Measurements from ENCODE around the gene PLAGL2. TPM values are rescaled to one million over a fixed set of nuclear protein-coding genes. Genes with fewer than 3 reads are reported as not detected.

PLAGL2 gene
- total RNA-seq, 1 donor from 2014 or later, result 7.3 TPM

DNA sequence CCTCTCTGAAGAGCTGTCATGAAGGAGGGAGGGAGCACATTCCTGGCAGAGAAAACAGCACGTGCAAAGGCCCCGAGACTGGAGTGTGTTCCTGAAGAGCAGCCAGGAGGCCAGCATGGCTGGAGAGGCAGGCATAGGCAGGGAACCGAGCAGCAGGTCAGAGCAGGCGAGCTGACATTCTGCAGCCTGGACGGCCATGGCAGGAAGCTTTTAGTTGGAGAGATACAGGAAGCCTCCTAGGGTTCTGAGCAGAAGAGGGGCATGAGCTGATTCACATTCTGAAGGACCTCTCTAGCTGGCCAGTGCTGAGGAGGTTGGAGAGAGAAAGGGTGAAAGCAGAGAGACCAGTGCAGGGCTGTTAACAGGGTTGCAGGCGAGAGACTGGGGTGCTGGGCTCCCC lies 29.9 kb upstream of the PLAGL2 start:
- TF ChIP-seq, protein P1, sequence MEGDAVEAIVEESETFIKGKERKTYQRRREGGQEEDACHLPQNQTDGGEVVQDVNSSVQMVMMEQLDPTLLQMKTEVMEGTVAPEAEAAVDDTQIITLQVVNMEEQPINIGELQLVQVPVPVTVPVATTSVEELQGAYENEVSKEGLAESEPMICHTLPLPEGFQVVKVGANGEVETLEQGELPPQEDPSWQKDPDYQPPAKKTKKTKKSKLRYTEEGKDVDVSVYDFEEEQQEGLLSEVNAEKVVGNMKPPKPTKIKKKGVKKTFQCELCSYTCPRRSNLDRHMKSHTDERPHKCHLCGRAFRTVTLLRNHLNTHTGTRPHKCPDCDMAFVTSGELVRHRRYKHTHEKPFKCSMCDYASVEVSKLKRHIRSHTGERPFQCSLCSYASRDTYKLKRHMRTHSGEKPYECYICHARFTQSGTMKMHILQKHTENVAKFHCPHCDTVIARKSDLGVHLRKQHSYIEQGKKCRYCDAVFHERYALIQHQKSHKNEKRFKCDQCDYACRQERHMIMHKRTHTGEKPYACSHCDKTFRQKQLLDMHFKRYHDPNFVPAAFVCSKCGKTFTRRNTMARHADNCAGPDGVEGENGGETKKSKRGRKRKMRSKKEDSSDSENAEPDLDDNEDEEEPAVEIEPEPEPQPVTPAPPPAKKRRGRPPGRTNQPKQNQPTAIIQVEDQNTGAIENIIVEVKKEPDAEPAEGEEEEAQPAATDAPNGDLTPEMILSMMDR (IDR thresholded peaks at IDR 0.05; ENCODE audit: borderline replicate concordance), result no peak
- DNase-seq, result no peak
- H3K27ac ChIP-seq (replicated peaks), result no peak overlapping the region
- intact Hi-C loops (cut with micrococcal nuclease), result no loop called here
- no peak overlapping the region for H3K4me3 ChIP-seq
- no peaks in the 10 kb centered on the region for H3K4me1 ChIP-seq
- H3K9me3 ChIP-seq (replicated peaks), result no peaks in the 10 kb centered on the region
- no peaks in the 10 kb centered on the region for H3K27me3 ChIP-seq (ENCODE audit: low read depth)
- peaks cover 35% of the 10 kb centered on the region for H3K36me3 ChIP-seq

- no peaks in the 10 kb centered on the region for H3K27me3 ChIP-seq (ENCODE audit: low read depth)
- no peaks in the 10 kb centered on the region for H3K9me3 ChIP-seq (replicated peaks)
- H3K36me3 ChIP-seq, result peaks cover 40% of the 10 kb centered on the region
- DNase-seq, result no peak
- H3K4me3 ChIP-seq, result no peak overlapping the region
- TF ChIP-seq, protein P1 (IDR thresholded peaks at IDR 0.05; ENCODE audit: borderline replicate concordance), result no peak
- intact Hi-C loops (cut with micrococcal nuclease), result no loop called here
- no peaks in the 10 kb centered on the region for H3K4me1 ChIP-seq
- no peak overlapping the region for H3K27ac ChIP-seq (replicated peaks)
Observed at GRCh38 chr20:32236819-32237218, 29.3 kb upstream of the PLAGL2 start.

- Histone ChIP-seq H3K4me3 (no peak overlapping the region), H3K9me3 (replicated peaks) (no peaks in the 10 kb centered on the region), H3K27ac (replicated peaks) (no peak overlapping the region), H3K4me1 (no peaks in the 10 kb centered on the region), H3K36me3 (peaks cover 47% of the 10 kb centered on the region), H3K27me3 (ENCODE audit: low read depth) (no peaks in the 10 kb centered on the region)
- no peak for DNase-seq
- TF ChIP-seq, protein P1 (IDR thresholded peaks at IDR 0.05; ENCODE audit: borderline replicate concordance), result no peak
- intact Hi-C loops (cut with micrococcal nuclease), result no loop called here
Observed at GRCh38 chr20:32236048-32236533, 28.5 kb upstream of the PLAGL2 start.

DNA sequence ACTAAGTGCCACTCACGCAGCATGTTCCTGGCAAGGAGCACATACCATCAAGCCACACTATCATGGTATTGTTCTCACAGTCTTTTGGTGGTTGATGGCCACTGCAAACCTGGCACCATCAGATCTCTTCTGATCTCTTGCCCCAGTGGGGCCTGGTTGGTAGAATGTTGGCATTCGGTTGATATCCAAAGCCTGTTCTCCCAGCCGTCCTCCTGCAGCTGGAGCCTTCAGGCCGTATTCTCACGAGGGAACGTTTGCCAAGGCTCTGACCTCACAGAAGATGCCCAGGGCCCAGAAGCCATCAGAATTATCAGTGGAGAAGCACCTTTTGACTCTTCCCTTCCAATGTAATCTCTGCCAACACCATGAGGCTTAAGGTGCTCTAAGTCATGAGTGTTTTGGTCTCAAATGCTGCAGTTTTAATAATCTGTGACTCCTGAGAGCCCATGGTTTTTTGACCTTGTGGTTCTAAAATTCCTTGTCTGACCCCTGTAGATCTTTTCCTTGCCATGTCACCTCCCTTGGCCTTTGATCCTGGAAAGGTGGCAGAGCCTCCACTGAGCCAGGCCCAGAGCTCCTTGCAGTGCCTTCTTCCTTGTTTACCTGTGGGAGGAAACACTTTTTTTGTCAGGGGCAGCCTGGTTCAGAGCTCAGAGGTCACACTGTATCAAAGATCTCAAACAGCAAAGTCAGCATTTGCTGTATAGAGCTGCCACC lies 27.9 kb upstream of the PLAGL2 start:
- no peaks in the 10 kb centered on the region for H3K27me3 ChIP-seq (ENCODE audit: low read depth)
- intact Hi-C loops (cut with micrococcal nuclease), result no loop called here
- no peaks in the 10 kb centered on the region for H3K9me3 ChIP-seq (replicated peaks)
- no peak overlapping the region for H3K27ac ChIP-seq (replicated peaks)
- no peaks in the 10 kb centered on the region for H3K4me1 ChIP-seq
- TF ChIP-seq, protein P1 (IDR thresholded peaks at IDR 0.05; ENCODE audit: borderline replicate concordance), result no peak
- no peak overlapping the region for H3K4me3 ChIP-seq
- no peak for DNase-seq
- peaks cover 53% of the 10 kb centered on the region for H3K36me3 ChIP-seq

GRCh38 chr20:32234135-32234808 lies 26.7 kb upstream of the PLAGL2 start:
- no peaks in the 10 kb centered on the region for H3K9me3 ChIP-seq (replicated peaks)
- intact Hi-C loops (cut with micrococcal nuclease), result no loop called here
- no peaks in the 10 kb centered on the region for H3K4me1 ChIP-seq
- peaks cover 63% of the 10 kb centered on the region for H3K36me3 ChIP-seq
- no peak overlapping the region for H3K27ac ChIP-seq (replicated peaks)
- no peak for DNase-seq
- H3K4me3 ChIP-seq, result no peak overlapping the region
- TF ChIP-seq, protein P1 (IDR thresholded peaks at IDR 0.05; ENCODE audit: borderline replicate concordance), result no peak
- no peaks in the 10 kb centered on the region for H3K27me3 ChIP-seq (ENCODE audit: low read depth)
